ENCODE measurements around the gene ZMYND8.

Gene ZMYND8

DNA sequence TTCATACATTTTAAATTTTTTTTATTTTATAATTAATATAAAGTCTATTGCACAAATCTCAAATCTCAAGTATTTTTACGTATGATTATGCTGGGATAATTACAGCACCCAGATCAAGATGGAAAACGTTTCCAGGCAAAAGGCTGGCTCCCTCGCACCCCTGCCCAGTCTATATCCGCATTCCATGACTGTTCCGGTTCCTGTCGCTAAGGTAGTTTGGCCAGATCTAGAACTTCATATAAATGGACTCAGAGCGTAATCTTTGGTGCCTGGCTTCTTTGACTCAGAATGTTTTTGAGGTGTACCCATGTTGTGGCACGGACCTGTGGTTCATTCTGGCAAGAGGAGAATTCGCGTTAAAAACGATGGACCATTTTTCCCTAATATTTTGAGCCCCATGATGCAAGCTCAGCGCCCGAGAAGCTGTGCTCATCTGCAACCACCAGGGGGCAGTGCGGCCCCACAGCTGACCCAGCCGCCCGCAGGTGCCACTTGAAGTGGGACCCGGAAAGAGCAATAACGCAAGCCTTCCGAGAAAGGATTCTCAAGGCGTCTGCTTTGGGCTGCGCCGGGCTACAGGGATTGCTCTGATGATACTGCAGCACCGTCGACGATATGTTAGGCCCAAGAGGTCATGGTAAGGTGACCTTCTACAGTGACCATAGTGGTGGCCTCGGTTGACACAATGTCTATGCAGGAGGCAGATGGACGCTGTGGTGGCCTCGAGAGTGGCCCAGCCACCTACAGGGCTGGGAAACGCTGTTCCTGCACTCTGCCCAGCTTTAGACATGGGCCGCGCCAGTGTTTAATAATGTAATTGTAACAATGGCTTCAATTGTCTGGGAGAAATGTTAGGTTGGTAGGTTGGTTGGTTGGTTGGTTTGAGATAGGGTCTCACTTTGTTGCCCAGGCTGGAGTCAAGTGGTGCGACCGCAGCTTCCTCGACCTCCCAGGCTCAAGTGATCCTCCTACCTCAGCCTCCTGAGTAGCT lies 160.1 kb downstream of the ZMYND8 start:
- TF ChIP-seq CTCF (conservative IDR thresholded peaks at IDR 0.05; ENCODE audit: low read depth, low read length), result peak; percentile 97
- H3K4me3 ChIP-seq (ENCODE audit: low read depth, low read length), result no peak overlapping the region
- DNase-seq (ENCODE audit: low read depth), result peak; percentile 76

DNA sequence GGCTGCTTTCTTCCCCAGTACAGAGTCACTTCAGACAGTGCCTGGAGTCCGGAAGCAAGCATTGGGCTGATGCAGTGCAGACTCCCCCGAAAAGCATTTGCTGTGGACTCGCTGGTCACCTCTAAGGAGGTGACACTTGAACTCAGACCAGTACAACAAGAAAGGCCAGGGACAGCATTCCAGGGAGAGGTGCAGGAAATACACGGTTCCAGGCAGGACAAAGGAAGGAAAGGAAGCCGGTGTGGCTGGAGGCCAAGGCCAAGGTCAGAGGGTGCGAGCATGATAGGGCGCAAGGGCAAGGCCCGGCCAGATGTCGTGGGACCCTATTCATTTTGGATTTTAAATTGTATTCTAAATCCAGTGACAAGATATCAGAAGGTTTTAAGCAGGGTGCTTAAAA lies 160.9 kb downstream of the ZMYND8 start:
- no peak for TF ChIP-seq CTCF (conservative IDR thresholded peaks at IDR 0.05; ENCODE audit: low read depth, low read length)
- H3K4me3 ChIP-seq (ENCODE audit: low read depth, low read length), result no peak overlapping the region
- no peak for DNase-seq (ENCODE audit: low read depth)

DNA sequence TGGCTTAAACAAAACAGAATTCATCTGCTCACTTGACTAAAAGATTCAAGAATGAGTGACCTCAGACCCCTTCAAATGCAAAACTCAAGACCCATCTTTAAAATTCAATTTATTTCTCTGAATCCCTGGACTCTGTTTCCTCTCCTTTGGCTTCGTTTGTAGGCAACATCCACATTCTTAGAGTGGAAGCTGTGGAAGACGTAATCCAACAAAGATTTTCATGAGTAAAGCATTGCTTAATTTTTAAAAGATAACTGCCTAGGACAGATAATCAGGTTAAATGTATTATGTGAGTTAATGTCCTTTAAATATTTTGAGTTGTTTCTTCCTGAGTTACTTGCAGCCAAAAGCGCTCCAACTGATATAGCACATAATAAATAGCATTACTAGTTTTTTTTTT lies 164.5 kb downstream of the ZMYND8 start:
- DNase-seq (ENCODE audit: low read depth), result no peak
- no peak for TF ChIP-seq CTCF (conservative IDR thresholded peaks at IDR 0.05; ENCODE audit: low read depth, low read length)

DNA sequence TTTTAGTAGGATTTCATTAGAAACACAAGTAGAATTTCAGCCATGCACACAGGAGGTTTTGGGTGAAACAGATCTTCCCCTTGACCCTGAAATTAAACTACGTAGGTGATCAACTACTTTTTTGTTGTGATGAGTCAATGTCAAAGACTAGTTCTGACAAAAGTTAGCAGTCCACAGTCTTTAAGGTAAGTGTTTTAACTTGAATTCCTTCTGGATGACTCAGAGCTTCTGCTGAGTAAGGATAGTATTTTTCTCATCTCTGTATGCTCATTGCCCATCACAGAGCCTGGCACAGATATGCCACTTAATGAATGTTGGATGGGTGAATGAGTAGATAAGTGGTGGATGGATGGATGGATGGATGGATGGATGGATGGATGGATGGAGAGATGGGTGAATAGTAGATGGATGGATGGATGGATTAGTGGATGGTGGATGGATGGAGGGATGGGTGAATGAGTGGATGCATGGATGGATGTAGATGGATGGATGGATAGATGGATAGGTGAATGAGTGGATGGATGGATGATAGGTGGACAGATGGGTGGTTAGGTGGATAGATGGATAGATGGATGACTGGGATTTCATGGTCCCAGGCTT lies 165.3 kb downstream of the ZMYND8 start:
- no peak for TF ChIP-seq CTCF (conservative IDR thresholded peaks at IDR 0.05; ENCODE audit: low read depth, low read length)
- no peak overlapping the region for H3K4me3 ChIP-seq (ENCODE audit: low read depth, low read length)
- peak; percentile 30 for DNase-seq (ENCODE audit: low read depth)

More for the DNA sequence above, 164.5 kb downstream of the ZMYND8 start:
- H3K4me3 ChIP-seq (ENCODE audit: low read depth, low read length), result no peak overlapping the region

DNA sequence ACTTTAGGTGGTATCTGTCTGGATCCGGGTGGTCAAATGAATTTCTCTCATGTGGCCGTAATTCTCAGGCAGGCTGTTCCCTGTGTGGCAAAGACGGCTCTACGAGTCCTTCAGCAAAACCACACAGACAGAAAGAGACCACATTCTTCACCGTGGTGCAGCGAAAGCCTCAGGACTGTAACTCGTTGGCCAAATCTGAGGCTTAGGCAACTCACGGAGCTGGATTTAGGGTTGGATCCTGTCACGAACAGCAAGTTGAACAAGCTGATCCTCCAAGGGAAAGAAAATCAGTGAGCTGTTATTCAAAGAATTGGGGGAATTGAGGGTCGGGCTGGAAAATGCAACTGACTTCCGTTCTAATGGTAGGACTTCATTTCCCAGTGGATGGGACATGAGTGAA lies 167.4 kb downstream of the ZMYND8 start:
- TF ChIP-seq CTCF (conservative IDR thresholded peaks at IDR 0.05; ENCODE audit: low read depth, low read length), result no peak
- DNase-seq (ENCODE audit: low read depth), result no peak
- H3K4me3 ChIP-seq (ENCODE audit: low read depth, low read length), result no peak overlapping the region

- TF ChIP-seq CTCF (conservative IDR thresholded peaks at IDR 0.05; ENCODE audit: low read depth, low read length), result no peak
- DNase-seq (ENCODE audit: low read depth), result no peak
- H3K4me3 ChIP-seq (ENCODE audit: low read depth, low read length), result no peak overlapping the region
Measured at GRCh38 chr20:47188540-47188939, 168.0 kb downstream of the ZMYND8 start.

All from choroid plexus epithelial cell (primary cell).